GM18519 (cell line): ENCODE data around the gene TWNK.

Source experiments
- ATAC-seq: cut with Tn5 transposase; IDR thresholded peaks from one replicate; pipeline ENCODE4 v1.9.1; 2021; ENCODE audit warnings: mild to moderate bottlenecking, moderate library complexity; ENCODE audit not compliant: unreplicated experiment, low FRiP score

Gene TWNK

GRCh38 chr10:100993986-100994708, 6.8 kb downstream of the TWNK start:
- no peak for ATAC-seq

- ATAC-seq, result no peak
Observed at GRCh38 chr10:100995181-100995580, 7.8 kb downstream of the TWNK start.

GRCh38 chr10:100996678-100997359, 9.5 kb downstream of the TWNK start:
- no peak for ATAC-seq

- ATAC-seq, result no peak
Observed at GRCh38 chr10:100997360-100998182, 10.2 kb downstream of the TWNK start.

GRCh38 chr10:100998183-100998990, 11.0 kb downstream of the TWNK start:
- no peak for ATAC-seq

GRCh38 chr10:100998991-100999741, 11.8 kb downstream of the TWNK start:
- ATAC-seq, result no peak

GRCh38 chr10:100999742-101000126, 12.4 kb downstream of the TWNK start, which contains the start of gene LZTS2:
Gene LZTS2 (plus strand): TSS chr10:100999808. CDS start chr10:101002539, 2,731 bp downstream.
- ATAC-seq, result no peak

- ATAC-seq, result no peak
Observed at GRCh38 chr10:101000127-101000914, 13.0 kb downstream of the TWNK start.

GRCh38 chr10:101000915-101001658, 13.7 kb downstream of the TWNK start:
- no peak for ATAC-seq

GRCh38 chr10:101001659-101002035, 14.3 kb downstream of the TWNK start:
- no peak for ATAC-seq

- ATAC-seq, result no peak
Observed at GRCh38 chr10:101002456-101002855, 15.1 kb downstream of the TWNK start.

GRCh38 chr10:101003639-101004206, 16.4 kb downstream of the TWNK start:
- ATAC-seq, result no peak

- ATAC-seq, result no peak
Observed at GRCh38 chr10:101005361-101005760, 18.0 kb downstream of the TWNK start.

- ATAC-seq, result no peak
Observed at GRCh38 chr10:101005869-101006567, 18.7 kb downstream of the TWNK start.

- ATAC-seq, result no peak
Observed at GRCh38 chr10:101006593-101007098, 19.3 kb downstream of the TWNK start.

- ATAC-seq, result no peak
Observed at GRCh38 chr10:101007099-101007711, 19.9 kb downstream of the TWNK start.
